Colonic mucosa (tissue), 4 donors: ENCODE data around the gene ZNF652. TPM values are rescaled to one million over a fixed set of nuclear protein-coding genes. Genes with fewer than 3 reads are reported as not detected.

Source experiments
- DNase-seq: peaks from one replicate; pipeline ENCODE4 v3.0.0-alpha.2; 2020
- H3K27ac ChIP-seq: fragments of 200-600 bp; one replicate; pipeline ENCODE4 v1.8.0; 2021
- H3K27me3 ChIP-seq: fragments of 200-600 bp; one replicate; pipeline ENCODE4 v1.8.0; 2021
- H3K36me3 ChIP-seq: fragments of 200-600 bp; one replicate; pipeline ENCODE4 v1.8.0; 2021
- H3K4me1 ChIP-seq: fragments of 200-600 bp; one replicate; pipeline ENCODE4 v1.8.0; 2021; ENCODE audit warnings: mild to moderate bottlenecking
- H3K4me3 ChIP-seq: fragments of 200-600 bp; one replicate; pipeline ENCODE4 v1.8.0; 2021
- H3K9ac ChIP-seq, 2 donors: one replicate each; pipeline ENCODE4 v1.7.0; 2013; ENCODE audit warnings: control low read depth in 2 of 2, low read depth in 2 of 2, low read length in 2 of 2
- H3K9me3 ChIP-seq: fragments of 200-600 bp; one replicate; pipeline ENCODE4 v1.8.0; 2021
- intact Hi-C: fragments of 100-400 bp; cut with DNase I; formaldehyde crosslinking; loops from one replicate; pipeline ENCODE4 v1.14.1; 2022
- total RNA-seq, 2 donors: library from RNA; stranded (reverse); fragmentation: NEBNext Ultra II Directional in 1 of 2; extraction: Animal tissue kit (Norgen Biotek cat#: 25700) in 1 of 2; gene quantifications; one replicate each; pipeline ENCODE4 v1.2.1, GENCODE V29; 2021
- TF ChIP-seq, protein P1 (sequence below): fragments of 200-600 bp; IDR thresholded peaks from one replicate; pipeline ENCODE4 v1.8.0; 2022; ENCODE audit warnings: antibody characterized with exemption, mild to moderate bottlenecking
- donor health status: healthy.
- donor health status: DM: no; HTN: no; CAD: no.
- donor health status: DM: no; HTN: no; CAD: no.

The ZNF652 gene
- total RNA-seq, 2 donors from 2014 or later, result 38.1 to 62.5 TPM

DNA sequence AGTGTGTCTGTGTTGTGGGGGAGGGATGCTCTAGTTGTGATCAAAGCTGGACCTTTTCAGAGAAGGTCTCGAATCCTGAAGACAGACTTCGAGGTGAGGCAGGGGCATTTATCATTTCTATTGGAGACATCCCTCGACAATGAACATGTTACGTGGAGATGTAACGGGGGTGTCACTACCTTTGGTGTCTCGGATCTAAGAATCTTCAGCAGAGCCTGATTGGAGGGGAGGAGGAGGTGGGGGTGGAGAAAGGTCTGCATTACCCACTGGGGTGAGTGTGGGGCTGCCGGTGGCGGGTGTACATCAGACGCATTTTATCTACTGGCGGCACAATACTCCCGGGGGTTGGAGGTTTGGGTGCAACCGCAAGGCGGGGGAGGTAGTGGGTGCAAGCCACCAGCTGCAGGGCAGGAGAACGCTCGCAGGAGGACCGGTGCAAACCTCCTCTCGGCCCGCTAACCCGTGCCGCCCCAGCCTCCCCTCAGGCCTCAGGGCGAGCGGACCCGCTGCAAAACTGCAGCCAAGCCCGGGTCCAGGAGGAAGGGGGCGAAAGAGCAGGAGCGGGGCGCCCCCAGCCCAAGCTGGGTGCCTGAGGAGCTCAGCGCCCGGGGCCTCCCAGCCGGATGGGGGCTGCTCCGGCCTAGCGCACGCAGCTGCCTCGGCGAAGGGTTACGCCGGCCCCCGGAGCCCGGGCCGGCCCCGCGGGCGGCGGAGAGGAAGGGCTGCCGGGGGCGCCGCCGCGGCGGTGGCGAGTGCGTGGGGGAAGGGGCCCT is 735 bp downstream of the ZNF652 start:
- Histone ChIP-seq H3K27ac (peak overlapping the region; percentile 89), H3K4me3 (peak overlapping the region; percentile 63), H3K36me3 (no peaks in the 10 kb centered on the region), H3K9ac (peak overlapping the region; percentile 90 to 93), H3K27me3 (no peaks in the 10 kb centered on the region), H3K9me3 (no peaks in the 10 kb centered on the region), H3K4me1 (peaks cover 14% of the 10 kb centered on the region)
- DNase-seq, result peak; percentile 66
- TF ChIP-seq, protein P1, sequence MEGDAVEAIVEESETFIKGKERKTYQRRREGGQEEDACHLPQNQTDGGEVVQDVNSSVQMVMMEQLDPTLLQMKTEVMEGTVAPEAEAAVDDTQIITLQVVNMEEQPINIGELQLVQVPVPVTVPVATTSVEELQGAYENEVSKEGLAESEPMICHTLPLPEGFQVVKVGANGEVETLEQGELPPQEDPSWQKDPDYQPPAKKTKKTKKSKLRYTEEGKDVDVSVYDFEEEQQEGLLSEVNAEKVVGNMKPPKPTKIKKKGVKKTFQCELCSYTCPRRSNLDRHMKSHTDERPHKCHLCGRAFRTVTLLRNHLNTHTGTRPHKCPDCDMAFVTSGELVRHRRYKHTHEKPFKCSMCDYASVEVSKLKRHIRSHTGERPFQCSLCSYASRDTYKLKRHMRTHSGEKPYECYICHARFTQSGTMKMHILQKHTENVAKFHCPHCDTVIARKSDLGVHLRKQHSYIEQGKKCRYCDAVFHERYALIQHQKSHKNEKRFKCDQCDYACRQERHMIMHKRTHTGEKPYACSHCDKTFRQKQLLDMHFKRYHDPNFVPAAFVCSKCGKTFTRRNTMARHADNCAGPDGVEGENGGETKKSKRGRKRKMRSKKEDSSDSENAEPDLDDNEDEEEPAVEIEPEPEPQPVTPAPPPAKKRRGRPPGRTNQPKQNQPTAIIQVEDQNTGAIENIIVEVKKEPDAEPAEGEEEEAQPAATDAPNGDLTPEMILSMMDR, result no peak
- intact Hi-C loops, result no loop called here

DNA sequence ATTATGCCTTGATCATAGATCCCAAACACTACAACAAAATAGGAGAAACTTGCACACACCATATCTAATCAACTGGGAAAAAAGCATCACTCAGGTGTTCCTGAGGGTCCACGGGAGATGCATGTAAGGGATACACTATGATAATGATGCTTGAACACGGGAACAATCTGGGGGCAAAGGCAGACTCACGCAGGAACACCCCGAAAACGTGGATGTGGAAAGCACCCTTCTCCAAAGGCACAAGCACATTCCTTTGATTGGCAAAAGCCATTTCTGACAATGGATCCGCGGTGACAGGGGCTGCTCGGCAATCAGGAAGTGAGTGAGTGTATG is 1.3 kb downstream of the ZNF652 start:
- peak overlapping the region; percentile 63 for H3K4me3 ChIP-seq
- TF ChIP-seq, protein P1, result no peak
- H3K36me3 ChIP-seq, result no peaks in the 10 kb centered on the region
- H3K9ac ChIP-seq, result peak overlapping the region; percentile 15 to 90
- intact Hi-C loops, result no loop called here
- no peaks in the 10 kb centered on the region for H3K9me3 ChIP-seq
- peak overlapping the region; percentile 89 for H3K27ac ChIP-seq
- no peaks in the 10 kb centered on the region for H3K27me3 ChIP-seq
- no peak for DNase-seq
- H3K4me1 ChIP-seq, result peaks cover 14% of the 10 kb centered on the region

DNA sequence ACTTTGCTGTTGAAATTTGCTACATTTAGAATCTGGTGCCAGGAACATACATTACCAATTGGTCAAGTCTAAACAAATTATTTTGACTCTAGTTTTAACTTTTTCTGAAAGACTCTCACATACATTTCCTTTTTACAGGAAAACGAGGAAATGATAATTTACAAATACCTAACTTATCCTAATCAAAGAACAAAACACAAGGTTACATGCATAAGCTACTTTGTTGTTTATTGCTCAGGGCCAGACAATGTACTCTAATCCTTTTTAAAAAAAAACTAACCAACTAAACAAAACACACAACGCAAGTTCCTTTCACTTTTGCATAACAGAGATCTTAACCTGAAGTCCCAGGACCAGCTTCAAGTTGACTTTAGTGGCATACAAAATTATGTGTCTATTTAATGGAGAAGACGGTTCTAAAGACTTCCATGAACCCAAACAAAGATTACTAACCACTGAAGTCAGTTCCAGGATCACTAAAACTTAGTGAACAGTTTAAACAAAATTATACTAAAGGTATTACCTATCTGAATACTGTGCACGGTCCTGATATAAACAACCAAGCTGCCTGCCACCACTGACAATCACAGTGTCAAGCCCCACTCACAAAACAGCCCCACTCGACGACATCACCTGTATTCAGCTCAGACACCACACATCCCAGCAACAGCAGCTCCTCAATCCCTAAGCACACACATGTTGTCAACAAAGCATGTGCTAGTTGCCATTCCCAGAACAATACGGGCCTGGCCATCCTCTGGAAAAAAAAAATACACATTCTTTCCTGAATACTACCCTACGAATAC is 1.9 kb downstream of the ZNF652 start:
- Histone ChIP-seq H3K36me3 (no peaks in the 10 kb centered on the region), H3K27ac (peak overlapping the region; percentile 89), H3K27me3 (no peaks in the 10 kb centered on the region), H3K9ac (peak overlapping the region in 1 of 2 donors; percentile 90), H3K9me3 (no peaks in the 10 kb centered on the region), H3K4me1 (peaks cover 14% of the 10 kb centered on the region), H3K4me3 (peak overlapping the region; percentile 63)
- TF ChIP-seq, protein P1, result no peak
- intact Hi-C loops, result no loop called here
- DNase-seq, result no peak

DNA sequence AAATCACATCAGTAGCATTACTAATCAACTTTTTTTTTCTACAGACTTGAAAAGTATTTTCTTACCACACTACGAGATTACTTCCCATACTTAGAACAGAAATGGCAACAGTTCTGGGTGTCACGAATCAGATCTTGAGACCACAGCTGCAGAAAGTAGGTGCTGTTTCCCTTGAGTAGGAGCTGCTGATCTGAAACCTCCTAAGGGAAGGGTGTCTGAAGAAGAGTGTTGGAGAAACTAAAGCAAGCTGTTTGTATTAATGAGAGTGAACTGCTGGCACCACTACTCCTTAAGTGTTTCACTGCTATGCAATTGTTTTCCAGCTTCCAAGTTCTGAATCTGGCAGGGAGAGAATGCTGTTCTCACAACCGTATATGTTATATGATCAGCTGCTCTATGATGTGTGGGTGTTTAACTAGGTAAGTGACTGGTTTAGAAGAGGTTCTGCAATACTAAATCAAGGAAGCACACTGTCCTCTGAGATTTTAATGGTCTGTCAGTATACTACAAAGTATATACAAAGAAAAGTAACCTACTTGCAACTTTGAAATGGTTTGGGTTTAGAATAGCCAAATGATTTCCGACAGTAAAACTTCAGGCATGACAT is 3.3 kb downstream of the ZNF652 start:
- TF ChIP-seq, protein P1, result no peak
- intact Hi-C loops, result no loop called here
- Histone ChIP-seq H3K4me1 (peaks cover 14% of the 10 kb centered on the region), H3K36me3 (no peaks in the 10 kb centered on the region), H3K9ac (no peak overlapping the region), H3K4me3 (no peak overlapping the region), H3K27ac (no peak overlapping the region), H3K9me3 (no peaks in the 10 kb centered on the region), H3K27me3 (no peaks in the 10 kb centered on the region)
- no peak for DNase-seq

DNA sequence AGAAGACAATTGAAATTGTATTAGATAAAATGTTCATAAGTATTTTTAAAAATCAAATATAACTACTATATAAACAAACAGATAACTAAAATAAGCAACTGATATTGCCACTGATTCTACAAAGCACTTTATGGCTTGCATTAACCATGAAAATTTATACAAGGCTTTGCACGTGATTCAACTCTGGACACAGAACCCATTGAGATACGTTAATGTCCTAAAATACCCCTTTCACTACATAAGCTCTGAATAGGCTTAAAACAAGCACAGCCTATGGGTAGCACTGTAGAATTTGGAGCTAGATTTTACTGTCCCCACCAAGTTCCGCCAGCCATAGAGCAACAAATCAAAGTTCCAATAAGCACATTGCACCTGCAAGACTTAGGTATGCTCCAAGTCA is 4.5 kb downstream of the ZNF652 start:
- Histone ChIP-seq H3K36me3 (no peaks in the 10 kb centered on the region), H3K9me3 (no peaks in the 10 kb centered on the region), H3K27me3 (no peaks in the 10 kb centered on the region), H3K4me1 (peaks cover 14% of the 10 kb centered on the region), H3K27ac (no peak overlapping the region), H3K4me3 (no peak overlapping the region), H3K9ac (no peak overlapping the region)
- TF ChIP-seq, protein P1, result no peak
- intact Hi-C loops, result no loop called here
- DNase-seq, result no peak
